ENCODE measurements around the gene FAM118A. TPM values are rescaled to one million over a fixed set of nuclear protein-coding genes. Genes with fewer than 3 reads are reported as not detected.

Gene FAM118A
- polyA plus RNA-seq, 3 donors, result 20.0 to 423 (median 27.9) TPM

DNA sequence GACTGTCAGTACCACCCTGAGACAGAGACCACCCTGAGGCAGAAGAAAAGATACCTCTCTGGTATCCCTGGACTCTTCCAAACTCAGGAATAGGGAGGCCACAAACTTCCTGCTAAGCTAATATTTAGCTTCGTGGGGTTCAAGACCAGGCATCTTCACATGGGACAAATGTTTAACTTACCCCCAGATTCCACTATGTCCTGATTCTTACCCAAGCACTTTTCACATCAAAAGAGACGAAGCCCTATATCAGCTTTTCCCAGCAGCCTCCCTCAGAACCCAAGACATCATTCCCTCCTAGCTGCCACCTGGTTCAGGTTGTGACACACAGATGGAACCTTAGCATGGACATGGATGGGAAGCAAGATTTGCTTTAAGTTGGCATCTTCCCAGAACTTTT lies 71.6 kb downstream of the FAM118A start:
- intact Hi-C loops (cut with micrococcal nuclease), result no loop called here
- 100% methylated on average over 1 of the region's 2 CpGs for WGBS (ENCODE audit: insufficient coverage)
- Histone ChIP-seq H3K4me1 (ENCODE audit: control insufficient read depth in 1 of 2, insufficient read depth in 2 of 2, low read length in 2 of 2) (peaks cover 14 to 17% of the 10 kb centered on the region in 2 donors), H4K20me1 (ENCODE audit: insufficient read depth, low read length) (no peaks in the 10 kb centered on the region), H3K27me3 (ENCODE audit: control insufficient read depth in 2 of 2, insufficient read depth in 2 of 2, low read length in 2 of 2) (no peaks in the 10 kb centered on the region), H3K9ac (ENCODE audit: insufficient read depth, low read length, poor library complexity, severe bottlenecking) (no peak overlapping the region), H2AFZ (ENCODE audit: insufficient read depth, low read depth, low read length, poor library complexity, severe bottlenecking) (no peak overlapping the region), H3K79me2 (ENCODE audit: insufficient read depth, low read length) (no peaks in the 10 kb centered on the region), H3K27ac (ENCODE audit: low read depth in 1 of 2, low read length in 2 of 2) (no peak overlapping the region), H3K9me3 (replicated peaks in 1 of 2; ENCODE audit: control insufficient read depth in 1 of 2, insufficient read depth in 1 of 2, low read length in 2 of 2) (no peaks in the 10 kb centered on the region), H3K4me2 (replicated peaks; ENCODE audit: extremely low read depth, low read length, poor library complexity, severe bottlenecking) (no peak overlapping the region), H3K36me3 (replicated peaks in 1 of 2; ENCODE audit: control insufficient read depth in 1 of 2, insufficient read depth in 2 of 2, low read length in 2 of 2) (no peaks in the 10 kb centered on the region), H3K4me3 (replicated peaks in 1 of 3; ENCODE audit: low read depth in 2 of 3, low read length in 3 of 3) (no peak overlapping the region)
- peaks cover 0 to 4% (median 0%) of the 10 kb centered on the region in 7 donors for H3K9me3 Mint-ChIP-seq
- H3K4me1 Mint-ChIP-seq, result peaks cover 16% of the 10 kb centered on the region
- H3K36me3 Mint-ChIP-seq, result no peaks in the 10 kb centered on the region
- TF ChIP-seq CTCF (IDR thresholded peaks at IDR 0.05), result no peak
- no peak overlapping the region for H3K27ac Mint-ChIP-seq
- peaks cover 0 to 1% (median 0%) of the 10 kb centered on the region in 3 donors for H3K27me3 Mint-ChIP-seq (ENCODE audit: low read depth in 3 of 3)
- no peak for DNase-seq
- no peak overlapping the region for H3K4me3 Mint-ChIP-seq

- Histone ChIP-seq H3K4me1 (ENCODE audit: control insufficient read depth in 1 of 2, insufficient read depth in 2 of 2, low read length in 2 of 2) (no peaks in the 10 kb centered on the region), H3K9ac (ENCODE audit: insufficient read depth, low read length, poor library complexity, severe bottlenecking) (no peak overlapping the region), H3K27me3 (ENCODE audit: control insufficient read depth in 2 of 2, insufficient read depth in 2 of 2, low read length in 2 of 2) (no peaks in the 10 kb centered on the region), H3K36me3 (replicated peaks in 1 of 2; ENCODE audit: control insufficient read depth in 1 of 2, insufficient read depth in 2 of 2, low read length in 2 of 2) (no peaks in the 10 kb centered on the region), H3K79me2 (ENCODE audit: insufficient read depth, low read length) (no peaks in the 10 kb centered on the region), H3K27ac (ENCODE audit: low read depth in 1 of 2, low read length in 2 of 2) (no peak overlapping the region), H4K20me1 (ENCODE audit: insufficient read depth, low read length) (no peaks in the 10 kb centered on the region), H3K4me2 (replicated peaks; ENCODE audit: extremely low read depth, low read length, poor library complexity, severe bottlenecking) (no peak overlapping the region), H3K4me3 (replicated peaks in 1 of 3; ENCODE audit: low read depth in 2 of 3, low read length in 3 of 3) (no peak overlapping the region), H2AFZ (ENCODE audit: insufficient read depth, low read depth, low read length, poor library complexity, severe bottlenecking) (no peak overlapping the region), H3K9me3 (replicated peaks in 1 of 2; ENCODE audit: control insufficient read depth in 1 of 2, insufficient read depth in 1 of 2, low read length in 2 of 2) (no peaks in the 10 kb centered on the region)
- WGBS (ENCODE audit: insufficient coverage), result 100% methylated on average over 1 of the region's 3 CpGs
- no peak overlapping the region for H3K4me3 Mint-ChIP-seq
- H3K27ac Mint-ChIP-seq, result no peak overlapping the region
- no peaks in the 10 kb centered on the region for H3K4me1 Mint-ChIP-seq
- no peak for TF ChIP-seq CTCF (IDR thresholded peaks at IDR 0.05)
- intact Hi-C loops (cut with micrococcal nuclease), result no loop called here
- DNase-seq, result no peak
- H3K9me3 Mint-ChIP-seq, result no peaks in the 10 kb centered on the region
- peaks cover 1 to 2% (median 1%) of the 10 kb centered on the region in 3 donors for H3K27me3 Mint-ChIP-seq (ENCODE audit: low read depth in 3 of 3)
- no peaks in the 10 kb centered on the region for H3K36me3 Mint-ChIP-seq
These were observed 79.8 kb downstream of the FAM118A start for GRCh38 chr22:45389546-45389945.

Other genes starting within 250 kb of the FAM118A start
- 10 to 100 TPM; 23.4 to 28.4 (median 26.9) TPM for gene NUP50, start 146.0 kb upstream of the FAM118A start, polyA plus RNA-seq
- gene KIAA0930, start 69.0 kb upstream of the FAM118A start, polyA plus RNA-seq, result 10 to 100 TPM; 14.0 to 89.1 (median 15.6) TPM
- 10 to 100 TPM in 2 of 3 donors, 1 to 10 TPM in 1; 6.0 to 19.0 (median 14.0) TPM for gene UPK3A, start 25.0 kb upstream of the FAM118A start, polyA plus RNA-seq
- gene SMC1B, start 103.7 kb downstream of the FAM118A start, polyA plus RNA-seq, result not detected
- gene RIBC2, start 103.8 kb downstream of the FAM118A start, polyA plus RNA-seq, result not detected
- gene FBLN1, start 192.9 kb downstream of the FAM118A start, polyA plus RNA-seq, result under 1 TPM in 2 of 3 donors, not detected in 1; 0.03 to 0.17 TPM

Measured in CD14-positive monocyte (primary cell).